ENCODE data around the gene MYH7. TPM values are rescaled to one million over a fixed set of nuclear protein-coding genes. Genes with fewer than 3 reads are reported as not detected.

The MYH7 gene
- total RNA-seq, 6 donors from 2014 or later: not detected

DNA sequence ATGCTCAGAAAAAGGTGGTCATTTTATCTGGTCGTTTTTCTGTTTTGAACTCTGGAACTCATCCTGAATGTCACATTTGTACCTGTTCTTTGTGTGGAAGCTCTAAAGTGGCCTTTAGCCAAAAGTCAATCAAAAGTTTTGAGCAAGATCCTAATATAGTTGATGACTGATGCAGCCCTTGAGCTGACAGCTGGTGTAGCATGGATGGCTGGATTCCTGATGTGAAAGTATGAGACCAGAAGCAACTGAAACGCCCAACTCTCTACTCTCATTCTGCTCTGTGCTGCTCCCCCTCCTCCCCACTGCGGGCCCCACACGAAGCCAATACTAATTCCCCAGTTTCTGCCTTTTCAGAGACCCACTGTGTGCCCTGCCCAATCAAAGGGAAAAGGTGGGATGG lies 10.3 kb upstream of the MYH7 start:
- TF ChIP-seq, protein P1, sequence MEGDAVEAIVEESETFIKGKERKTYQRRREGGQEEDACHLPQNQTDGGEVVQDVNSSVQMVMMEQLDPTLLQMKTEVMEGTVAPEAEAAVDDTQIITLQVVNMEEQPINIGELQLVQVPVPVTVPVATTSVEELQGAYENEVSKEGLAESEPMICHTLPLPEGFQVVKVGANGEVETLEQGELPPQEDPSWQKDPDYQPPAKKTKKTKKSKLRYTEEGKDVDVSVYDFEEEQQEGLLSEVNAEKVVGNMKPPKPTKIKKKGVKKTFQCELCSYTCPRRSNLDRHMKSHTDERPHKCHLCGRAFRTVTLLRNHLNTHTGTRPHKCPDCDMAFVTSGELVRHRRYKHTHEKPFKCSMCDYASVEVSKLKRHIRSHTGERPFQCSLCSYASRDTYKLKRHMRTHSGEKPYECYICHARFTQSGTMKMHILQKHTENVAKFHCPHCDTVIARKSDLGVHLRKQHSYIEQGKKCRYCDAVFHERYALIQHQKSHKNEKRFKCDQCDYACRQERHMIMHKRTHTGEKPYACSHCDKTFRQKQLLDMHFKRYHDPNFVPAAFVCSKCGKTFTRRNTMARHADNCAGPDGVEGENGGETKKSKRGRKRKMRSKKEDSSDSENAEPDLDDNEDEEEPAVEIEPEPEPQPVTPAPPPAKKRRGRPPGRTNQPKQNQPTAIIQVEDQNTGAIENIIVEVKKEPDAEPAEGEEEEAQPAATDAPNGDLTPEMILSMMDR (IDR thresholded peaks at IDR 0.05): no peak
- TF ChIP-seq EP300 (IDR thresholded peaks at IDR 0.05) (no peak), POLR2AphosphoS5 (IDR thresholded peaks at IDR 0.05) (no peak), POLR2A (IDR thresholded peaks at IDR 0.05) (no peak)
- 63 to 77% methylated on average over 4 of the region's 4 CpGs for WGBS, 2 donors
- H3K4me1 ChIP-seq: no peaks in the 10 kb centered on the region
- H3K9me3 ChIP-seq: no peaks in the 10 kb centered on the region
- no peak overlapping the region for H3K27ac ChIP-seq
- H3K27me3 ChIP-seq: no peaks in the 10 kb centered on the region
- H3K36me3 ChIP-seq: no peaks in the 10 kb centered on the region
- no peak overlapping the region for H3K4me3 ChIP-seq
- no peak for DNase-seq
- no peak for ATAC-seq (ENCODE audit: low FRiP score in 2 of 2)

DNA sequence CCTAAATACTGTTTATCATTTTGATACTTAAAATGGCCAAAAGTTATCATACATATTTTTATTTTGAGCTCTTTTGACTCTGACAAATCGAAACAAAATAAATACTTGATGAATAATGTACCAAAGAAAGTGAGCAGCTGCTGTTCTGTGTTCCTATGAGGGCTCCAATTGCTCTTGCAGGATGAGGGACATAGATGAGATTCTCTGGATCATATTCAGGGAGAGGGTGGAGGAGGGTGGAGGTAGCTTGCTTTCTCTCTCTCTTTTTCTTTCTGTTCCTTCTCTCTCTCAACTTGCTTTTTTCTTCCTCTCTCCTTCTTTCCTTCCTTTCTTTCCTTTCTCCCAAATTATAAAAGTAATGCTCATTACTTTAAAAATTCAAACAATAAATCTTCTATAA lies 8.9 kb upstream of the MYH7 start:
- no peak for ATAC-seq (ENCODE audit: low FRiP score in 2 of 2)
- WGBS, 2 donors: 47 to 70% methylated on average over 1 of the region's 1 CpG
- H3K27ac ChIP-seq: no peak overlapping the region

DNA sequence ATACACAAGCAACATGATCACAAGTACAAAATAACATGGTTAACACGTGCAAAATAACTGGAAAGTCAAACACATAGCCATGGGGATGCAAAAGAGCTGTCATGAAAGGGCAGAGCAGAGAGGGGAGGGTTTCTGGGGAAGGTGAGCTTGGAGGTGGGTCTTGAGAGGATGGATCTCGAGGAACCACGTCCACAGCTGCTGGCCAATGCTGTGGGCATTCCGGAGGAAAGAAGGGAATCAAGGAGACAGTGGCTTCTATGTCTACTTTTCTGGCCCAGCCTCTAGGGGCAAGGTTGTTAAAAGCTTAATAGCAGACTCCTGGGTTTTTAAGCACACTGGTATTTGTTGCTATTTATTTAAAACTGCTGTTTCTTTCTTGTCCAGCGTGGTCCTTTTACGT lies 8.4 kb upstream of the MYH7 start:
- TF ChIP-seq POLR2A (IDR thresholded peaks at IDR 0.05) (no peak), POLR2AphosphoS5 (IDR thresholded peaks at IDR 0.05) (no peak), EP300 (IDR thresholded peaks at IDR 0.05) (no peak)
- TF ChIP-seq, protein P1 (IDR thresholded peaks at IDR 0.05): no peak
- ATAC-seq (ENCODE audit: low FRiP score in 2 of 2) (no peak), DNase-seq (no peak)
- Histone ChIP-seq H3K4me3 (no peak overlapping the region), H3K27me3 (no peaks in the 10 kb centered on the region), H3K4me1 (no peaks in the 10 kb centered on the region), H3K9me3 (no peaks in the 10 kb centered on the region), H3K27ac (no peak overlapping the region), H3K36me3 (no peaks in the 10 kb centered on the region)
- 73 to 82% methylated on average over 6 of the region's 6 CpGs for WGBS, 2 donors

More for the DNA sequence above, 8.9 kb upstream of the MYH7 start:
- Histone ChIP-seq H3K4me1 (no peaks in the 10 kb centered on the region), H3K9me3 (no peaks in the 10 kb centered on the region), H3K36me3 (no peaks in the 10 kb centered on the region), H3K27me3 (no peaks in the 10 kb centered on the region), H3K4me3 (no peak overlapping the region)
- DNase-seq: no peak
- TF ChIP-seq EP300 (IDR thresholded peaks at IDR 0.05) (no peak), POLR2A (IDR thresholded peaks at IDR 0.05) (no peak), POLR2AphosphoS5 (IDR thresholded peaks at IDR 0.05) (no peak)
- TF ChIP-seq, protein P1 (IDR thresholded peaks at IDR 0.05): no peak

DNA sequence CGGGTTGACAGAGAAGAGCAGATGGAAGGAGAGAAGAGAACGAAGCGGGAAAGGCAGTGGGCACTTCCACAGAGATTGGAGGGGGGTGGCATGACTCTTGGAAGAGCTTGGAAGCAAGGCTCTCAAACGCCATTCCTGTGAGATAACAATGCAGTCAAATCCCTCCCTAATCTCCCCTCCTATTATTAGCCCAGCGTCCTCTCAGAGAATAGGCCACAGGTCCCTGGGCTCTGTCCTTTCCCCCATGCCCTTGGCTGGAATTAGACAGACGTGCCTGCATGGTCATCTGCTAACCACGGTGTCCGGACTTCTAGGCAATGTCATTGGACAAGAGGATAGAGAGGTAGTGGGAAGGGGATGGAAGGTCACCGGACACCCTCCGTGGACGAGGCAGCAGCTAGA lies 8.0 kb upstream of the MYH7 start:
- 75 to 77% methylated on average over 11 of the region's 11 CpGs for WGBS, 2 donors
- H3K27me3 ChIP-seq: no peaks in the 10 kb centered on the region
- DNase-seq (no peak), ATAC-seq (ENCODE audit: low FRiP score in 2 of 2) (no peak)
- no peak overlapping the region for H3K4me3 ChIP-seq
- TF ChIP-seq POLR2AphosphoS5 (IDR thresholded peaks at IDR 0.05): no peak
- no peak overlapping the region for H3K27ac ChIP-seq
- H3K9me3 ChIP-seq: no peaks in the 10 kb centered on the region
- no peaks in the 10 kb centered on the region for H3K4me1 ChIP-seq
- no peaks in the 10 kb centered on the region for H3K36me3 ChIP-seq

DNA sequence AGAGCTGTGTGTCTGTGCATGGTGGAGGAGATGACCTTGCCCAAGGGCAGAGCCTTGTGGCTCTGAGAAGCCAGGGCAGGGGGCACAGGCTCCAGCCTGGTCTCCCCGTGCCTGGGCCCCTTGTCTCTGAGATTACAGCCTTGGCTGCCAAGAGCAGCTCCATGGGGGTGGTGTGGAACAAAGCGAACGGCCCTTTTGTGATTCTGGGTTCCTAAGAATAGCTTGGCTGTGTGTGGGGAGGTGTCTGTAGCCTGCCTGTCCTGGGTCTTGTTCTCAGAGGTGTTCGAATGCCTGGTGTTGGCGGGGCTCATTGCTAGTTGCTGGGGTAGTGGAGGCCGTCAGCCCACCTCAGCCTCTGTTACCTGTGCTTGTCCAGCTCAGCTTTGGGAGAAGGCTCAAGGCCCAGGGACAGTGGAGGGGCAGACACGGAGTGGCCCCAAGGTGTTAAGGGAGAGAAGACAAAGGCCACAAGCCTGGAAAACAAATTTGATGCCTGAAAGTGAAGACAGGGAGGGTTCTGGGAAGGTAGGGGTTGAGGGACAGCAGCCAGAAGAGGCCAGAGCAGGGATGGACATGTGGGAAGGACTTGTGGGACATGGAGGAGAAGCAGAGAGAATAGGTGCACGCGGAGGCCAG lies 7.4 kb upstream of the MYH7 start:
- H3K36me3 ChIP-seq: no peaks in the 10 kb centered on the region
- H3K9me3 ChIP-seq: no peaks in the 10 kb centered on the region
- no peak overlapping the region for H3K27ac ChIP-seq
- TF ChIP-seq POLR2A (IDR thresholded peaks at IDR 0.05): no peak
- no peak for TF ChIP-seq EP300 (IDR thresholded peaks at IDR 0.05)
- TF ChIP-seq, protein P1 (IDR thresholded peaks at IDR 0.05): no peak
- no peak for TF ChIP-seq POLR2AphosphoS5 (IDR thresholded peaks at IDR 0.05)
- no peaks in the 10 kb centered on the region for H3K4me1 ChIP-seq
- no peak overlapping the region for H3K4me3 ChIP-seq
- WGBS, 2 donors: 77 to 90% methylated on average over 6 to 9 of the region's 9 CpGs
- DNase-seq (no peak), ATAC-seq (ENCODE audit: low FRiP score in 2 of 2) (no peak)
- H3K27me3 ChIP-seq: no peaks in the 10 kb centered on the region
